T-helper 9 cell (primary cell): Measurements from ENCODE around the gene PSMG4.

Experiments
- DNase-seq: peaks from one replicate; pipeline ENCODE4 v3.0.0-alpha.2; 2020
- total RNA-seq, 2 donors: gene quantifications; one replicate each; lab custom pipeline; 2026; lab: John Stamatoyannopoulos, UW

PSMG4 gene, protein sequence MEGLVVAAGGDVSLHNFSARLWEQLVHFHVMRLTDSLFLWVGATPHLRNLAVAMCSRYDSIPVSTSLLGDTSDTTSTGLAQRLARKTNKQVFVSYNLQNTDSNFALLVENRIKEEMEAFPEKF
- total RNA-seq: 9.7 to 30.6 reads per million in 2 donors

GRCh38 chr6:3258720-3259490, at the start of gene PSMG4:
Gene PSMG4, plus strand, starts transcription at chr6:3258947. Its CDS starts 76 bp downstream, at chr6:3259023.
- peak; percentile 94 for DNase-seq

DNA sequence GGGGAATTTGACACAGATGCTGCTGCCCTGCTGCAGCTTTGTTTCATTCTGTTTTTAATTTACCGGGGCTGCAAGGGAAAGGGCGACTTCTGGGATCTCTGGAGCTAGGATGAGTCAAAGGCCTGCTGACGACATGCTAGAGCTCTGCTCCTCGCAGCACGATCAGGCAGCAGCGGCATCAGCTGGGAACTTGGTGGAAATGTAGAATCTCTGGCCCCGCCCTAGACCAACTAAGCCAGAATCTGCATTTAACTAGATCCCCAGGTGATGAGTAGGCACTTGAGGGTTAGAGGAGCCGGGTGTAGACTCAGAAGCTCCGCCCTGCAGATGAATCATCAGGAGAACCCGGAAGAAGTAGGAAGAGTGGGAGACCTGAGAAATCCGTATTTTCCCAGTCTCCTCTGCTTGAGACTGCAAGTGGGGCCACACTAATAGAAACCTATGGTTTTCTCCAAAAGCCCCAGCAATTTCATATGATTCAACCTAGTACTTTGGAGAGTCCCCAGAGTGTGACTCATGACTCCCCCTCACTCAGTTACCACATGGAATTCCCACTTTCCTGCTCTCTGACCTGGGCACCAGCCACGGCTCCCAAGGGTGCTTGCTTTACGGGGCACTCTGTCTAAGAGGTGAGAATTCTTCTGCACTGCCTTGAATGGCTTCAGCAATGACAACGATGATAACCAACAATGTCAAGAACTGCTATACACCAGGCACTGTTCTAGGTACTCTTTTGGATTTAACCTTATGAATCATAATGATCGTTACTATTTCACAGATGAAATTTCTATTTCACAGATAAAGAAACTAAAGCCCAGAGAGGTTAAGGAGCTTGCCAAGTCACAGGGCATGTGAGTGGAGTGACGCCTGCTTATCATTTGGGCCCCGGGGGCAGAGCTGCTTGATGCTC, 49.4 kb upstream of the PSMG4 start:
- DNase-seq: no peak

- no peak for DNase-seq
These were observed 48.6 kb upstream of the PSMG4 start for GRCh38 chr6:3210024-3210610.

DNA sequence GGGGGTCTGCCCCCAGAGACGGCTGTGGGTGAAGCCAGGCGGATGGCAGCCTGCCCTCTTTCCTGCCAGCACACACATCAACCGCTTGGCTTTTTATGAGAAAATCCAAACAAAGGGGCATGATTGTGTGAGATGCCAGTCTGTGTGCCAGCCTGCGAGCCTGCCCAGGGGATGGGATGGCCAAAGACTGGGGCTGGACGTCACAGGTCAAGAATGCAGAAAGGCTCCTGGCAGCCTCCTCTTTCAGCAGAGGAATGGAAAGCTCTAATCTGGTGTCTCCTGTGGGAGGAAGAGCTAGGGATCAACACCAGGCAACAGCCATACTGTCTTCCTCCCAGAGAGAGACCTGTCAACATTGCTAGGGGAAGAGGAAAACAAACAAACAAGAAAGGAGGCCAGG, 47.1 kb upstream of the PSMG4 start:
- no peak for DNase-seq

DNA sequence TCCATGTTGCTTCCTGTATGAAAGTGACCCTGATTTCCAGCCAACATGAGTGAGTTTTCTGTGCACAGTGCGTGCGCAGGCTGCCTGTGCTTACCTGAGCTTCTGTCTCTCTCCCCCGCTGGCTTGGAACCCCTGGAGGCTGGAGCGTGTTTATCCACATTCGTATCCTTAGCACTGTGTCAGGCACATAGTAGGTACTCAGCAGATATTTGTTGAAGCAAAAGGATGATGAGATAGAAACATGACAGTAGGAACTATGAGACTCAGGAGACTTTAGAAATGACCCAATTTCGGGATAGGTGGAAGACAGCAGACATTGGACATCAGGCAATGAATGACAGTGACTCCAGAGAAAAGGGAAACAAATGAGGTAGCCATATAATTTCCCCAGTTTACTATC, 46.5 kb upstream of the PSMG4 start:
- no peak for DNase-seq

GRCh38 chr6:3213334-3213695, 45.4 kb upstream of the PSMG4 start:
- DNase-seq: no peak

GRCh38 chr6:3214898-3215297, 43.8 kb upstream of the PSMG4 start:
- no peak for DNase-seq

DNA sequence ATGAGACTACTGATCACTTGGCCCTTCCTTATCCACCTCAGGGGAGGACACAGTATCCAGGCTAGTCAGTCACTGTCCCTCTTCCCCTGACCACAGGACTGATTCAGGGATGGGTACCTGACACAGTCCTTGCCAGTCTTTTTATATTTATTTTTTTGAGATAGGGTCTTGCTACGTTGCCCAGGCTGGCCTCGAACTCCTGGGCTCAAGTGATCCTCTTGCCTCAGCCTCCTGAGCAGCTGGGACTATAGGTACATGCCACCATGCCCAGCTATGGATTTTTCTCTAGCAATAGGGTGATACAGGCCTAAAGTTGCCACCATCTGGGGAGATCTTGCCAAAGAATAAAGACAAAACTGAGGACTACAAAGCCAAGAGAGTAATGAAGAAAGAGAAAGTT, 41.5 kb upstream of the PSMG4 start:
- DNase-seq: no peak

GRCh38 chr6:3218266-3218665, 40.5 kb upstream of the PSMG4 start:
- DNase-seq: no peak

- no peak for DNase-seq
These were observed 38.4 kb upstream of the PSMG4 start for GRCh38 chr6:3220366-3220765.

GRCh38 chr6:3221578-3221977, 37.2 kb upstream of the PSMG4 start:
- DNase-seq: no peak

DNA sequence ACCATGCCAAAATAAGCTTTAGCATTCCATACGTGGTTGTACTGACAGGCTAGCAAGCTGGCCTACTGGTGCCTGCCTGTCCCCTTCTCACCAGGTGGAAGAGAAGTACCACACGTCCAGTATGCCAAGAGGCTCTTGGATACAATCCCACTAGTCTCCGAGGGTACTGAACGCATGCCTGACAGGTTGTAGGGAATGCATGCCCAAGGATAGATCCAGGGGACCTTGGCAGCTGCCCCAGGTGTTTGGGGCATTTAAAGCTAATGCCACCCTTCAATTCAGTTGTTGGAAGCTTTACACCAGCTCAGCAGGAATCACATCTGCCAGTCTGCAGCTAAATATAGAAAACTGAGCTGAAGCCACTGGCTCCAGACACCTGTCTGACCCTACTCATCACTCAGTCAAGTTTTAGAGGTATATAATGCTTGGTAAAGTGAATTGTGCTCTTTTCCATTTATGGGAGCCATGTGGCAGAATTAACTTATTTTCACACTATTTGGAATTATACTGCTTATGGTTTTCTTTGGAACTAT, 36.2 kb upstream of the PSMG4 start:
- DNase-seq: no peak

GRCh38 chr6:3226042-3226441, 32.7 kb upstream of the PSMG4 start:
- DNase-seq: no peak

DNA sequence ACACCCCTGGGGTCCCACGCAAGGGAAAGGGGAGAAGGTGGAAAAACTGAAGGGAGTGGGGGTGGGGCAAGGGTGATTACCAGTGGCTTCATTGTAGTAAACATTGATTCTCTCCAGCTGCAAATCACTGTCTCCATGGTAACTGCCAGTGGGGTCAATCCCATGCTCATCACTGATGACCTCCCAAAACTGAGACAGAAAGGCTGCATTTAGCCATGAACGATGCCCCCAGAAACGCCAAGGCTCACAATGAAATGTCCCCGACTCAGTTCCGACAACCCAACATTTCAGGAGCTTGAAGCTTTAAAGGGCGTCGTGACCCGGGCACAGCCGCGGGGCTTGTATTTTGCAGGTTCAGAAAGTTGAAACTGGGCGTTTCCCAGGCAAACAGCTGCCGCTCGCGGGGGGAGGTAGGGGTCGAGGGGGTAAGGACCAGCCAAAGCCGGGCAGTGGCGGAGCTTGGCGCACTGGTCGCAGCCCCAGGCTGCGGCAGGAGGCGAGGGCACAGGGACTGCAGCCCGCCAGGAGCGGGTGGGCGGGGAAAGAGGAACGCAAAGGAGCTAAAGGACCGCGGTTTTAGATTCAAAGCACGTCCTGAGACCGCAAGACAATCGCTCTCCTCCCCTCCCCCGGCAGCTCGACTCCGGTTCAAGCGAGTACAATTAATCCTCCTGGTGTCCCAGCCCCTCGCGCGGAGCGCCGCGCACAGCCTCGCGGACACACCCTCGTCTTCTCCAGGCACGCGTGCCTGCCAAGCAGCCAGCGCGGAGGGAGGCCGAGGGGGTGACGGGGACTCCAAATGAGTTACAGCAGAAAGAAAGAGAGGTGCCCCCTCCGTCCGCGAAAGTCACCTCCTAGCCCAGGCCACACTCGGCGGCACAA, 32.0 kb upstream of the PSMG4 start:
- peak; percentile 16 for DNase-seq

DNA sequence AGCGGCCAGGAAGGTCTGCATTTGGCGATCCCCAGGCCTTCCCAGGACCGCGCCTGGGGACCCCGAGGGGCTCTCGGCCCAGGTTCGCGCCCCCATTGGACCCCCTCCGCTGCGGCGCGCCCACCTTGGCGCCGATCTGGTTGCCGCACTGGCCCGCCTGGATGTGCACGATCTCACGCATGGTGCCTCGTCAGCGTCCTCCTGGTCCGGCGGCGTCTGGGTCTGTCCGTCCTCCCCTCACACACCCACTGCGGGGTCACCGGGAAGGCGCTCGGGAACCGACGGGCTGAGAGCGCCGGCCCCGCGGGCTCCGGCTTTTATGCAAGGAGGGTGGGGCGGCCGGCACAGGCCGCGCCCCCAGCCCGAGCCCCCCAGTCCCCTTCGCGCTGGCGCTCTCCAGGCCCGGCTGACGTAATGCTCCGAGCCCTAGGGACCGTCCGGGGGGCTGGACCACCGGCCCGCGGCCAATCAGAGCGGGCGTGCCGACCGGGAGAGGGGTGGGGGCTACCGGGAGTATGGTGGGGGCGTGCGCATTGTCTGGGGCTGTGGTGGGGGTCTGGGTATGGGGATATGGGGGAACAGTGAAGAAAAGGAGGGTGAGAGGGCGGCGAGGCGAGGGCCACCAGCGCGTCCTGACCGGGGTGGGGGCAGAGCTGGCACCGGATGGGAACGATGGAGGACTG, 31.2 kb upstream of the PSMG4 start, which contains the start of gene TUBB2B:
Gene TUBB2B, minus strand, starts transcription at position 291 of the 683 bp plus-strand sequence. Its CDS starts 110 bp downstream, at position 181.
- DNase-seq: no peak

- no peak for DNase-seq
These were observed 30.6 kb upstream of the PSMG4 start for GRCh38 chr6:3228046-3228671.

- peak; percentile 27 for DNase-seq
These were observed 29.8 kb upstream of the PSMG4 start for GRCh38 chr6:3228771-3229565.

- DNase-seq: peak; percentile 14
These were observed 29.1 kb upstream of the PSMG4 start for GRCh38 chr6:3229566-3230178.

DNA sequence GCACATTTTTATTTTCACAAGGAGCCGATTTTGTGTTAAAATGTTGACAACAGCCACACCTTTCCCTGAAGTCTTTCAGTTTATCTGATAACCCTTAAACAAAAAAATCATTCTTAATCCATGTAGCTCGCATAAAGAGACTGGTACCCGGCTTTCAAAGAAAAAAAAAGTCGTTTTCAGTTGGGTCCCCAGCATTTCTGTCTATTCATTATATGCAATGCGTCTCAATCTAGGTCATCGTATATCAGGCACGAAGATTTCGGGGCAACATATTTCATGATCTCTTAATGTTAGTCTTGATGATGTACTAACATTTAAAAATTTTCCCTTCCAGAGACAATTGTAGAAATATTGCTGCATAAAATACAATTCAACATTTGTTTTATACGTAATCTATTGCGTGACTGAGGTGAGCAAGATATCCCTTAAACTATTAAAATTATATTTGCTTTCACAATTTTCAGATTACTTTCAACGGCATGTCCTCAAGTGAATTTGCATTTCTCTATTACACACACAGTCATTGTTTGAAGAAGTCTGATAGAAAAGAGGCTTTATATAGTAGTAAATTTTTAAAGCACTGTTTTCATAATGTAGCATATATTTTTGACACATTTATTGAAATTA, 28.4 kb upstream of the PSMG4 start:
- no peak for DNase-seq
